ENCODE data around the gene PRPS1.

GRCh38 chrX:107678957-107679740 lies 50.8 kb downstream of the PRPS1 start:
- TF ChIP-seq POLR2A (IDR thresholded peaks at IDR 0.05), result no peak
- TF ChIP-seq, protein P1, sequence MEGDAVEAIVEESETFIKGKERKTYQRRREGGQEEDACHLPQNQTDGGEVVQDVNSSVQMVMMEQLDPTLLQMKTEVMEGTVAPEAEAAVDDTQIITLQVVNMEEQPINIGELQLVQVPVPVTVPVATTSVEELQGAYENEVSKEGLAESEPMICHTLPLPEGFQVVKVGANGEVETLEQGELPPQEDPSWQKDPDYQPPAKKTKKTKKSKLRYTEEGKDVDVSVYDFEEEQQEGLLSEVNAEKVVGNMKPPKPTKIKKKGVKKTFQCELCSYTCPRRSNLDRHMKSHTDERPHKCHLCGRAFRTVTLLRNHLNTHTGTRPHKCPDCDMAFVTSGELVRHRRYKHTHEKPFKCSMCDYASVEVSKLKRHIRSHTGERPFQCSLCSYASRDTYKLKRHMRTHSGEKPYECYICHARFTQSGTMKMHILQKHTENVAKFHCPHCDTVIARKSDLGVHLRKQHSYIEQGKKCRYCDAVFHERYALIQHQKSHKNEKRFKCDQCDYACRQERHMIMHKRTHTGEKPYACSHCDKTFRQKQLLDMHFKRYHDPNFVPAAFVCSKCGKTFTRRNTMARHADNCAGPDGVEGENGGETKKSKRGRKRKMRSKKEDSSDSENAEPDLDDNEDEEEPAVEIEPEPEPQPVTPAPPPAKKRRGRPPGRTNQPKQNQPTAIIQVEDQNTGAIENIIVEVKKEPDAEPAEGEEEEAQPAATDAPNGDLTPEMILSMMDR (IDR thresholded peaks at IDR 0.05), result no peak
- peak in 1 of 3 donors; percentile 38 for TF ChIP-seq POLR2AphosphoS5 (IDR thresholded peaks at IDR 0.05)
- TF ChIP-seq EP300 (IDR thresholded peaks at IDR 0.05), result no peak

Data from suprapubic skin (tissue), 4 donors.